ENCODE results near the gene MCU.

MCU gene

GRCh38 chr10:72796042-72796441 lies 104.1 kb downstream of the MCU start:
- no peak for TF ChIP-seq CTCF (IDR thresholded peaks at IDR 0.05; ENCODE audit: extremely low read depth, missing control alignments)
- DNase-seq (ENCODE audit: low spot score): no peak

- TF ChIP-seq CTCF (IDR thresholded peaks at IDR 0.05; ENCODE audit: extremely low read depth, missing control alignments): no peak
- no peak for DNase-seq (ENCODE audit: low spot score)
Observed at GRCh38 chr10:72796538-72796937, 104.6 kb downstream of the MCU start.

GRCh38 chr10:72800000-72800740 lies 108.2 kb downstream of the MCU start:
- TF ChIP-seq CTCF (IDR thresholded peaks at IDR 0.05; ENCODE audit: extremely low read depth, missing control alignments): no peak
- DNase-seq (ENCODE audit: low spot score): no peak

GRCh38 chr10:72800741-72801092 lies 108.8 kb downstream of the MCU start:
- no peak for TF ChIP-seq CTCF (IDR thresholded peaks at IDR 0.05; ENCODE audit: extremely low read depth, missing control alignments)
- DNase-seq (ENCODE audit: low spot score): no peak

- no peak for DNase-seq (ENCODE audit: low spot score)
- TF ChIP-seq CTCF (IDR thresholded peaks at IDR 0.05; ENCODE audit: extremely low read depth, missing control alignments): no peak
Observed at GRCh38 chr10:72801263-72801868, 109.4 kb downstream of the MCU start.

GRCh38 chr10:72802332-72802731 lies 110.4 kb downstream of the MCU start:
- DNase-seq (ENCODE audit: low spot score): no peak
- no peak for TF ChIP-seq CTCF (IDR thresholded peaks at IDR 0.05; ENCODE audit: extremely low read depth, missing control alignments)

GRCh38 chr10:72802763-72803505 lies 111.0 kb downstream of the MCU start:
- peak; percentile 10 for DNase-seq (ENCODE audit: low spot score)
- no peak for TF ChIP-seq CTCF (IDR thresholded peaks at IDR 0.05; ENCODE audit: extremely low read depth, missing control alignments)
